GM12874 (cell line): ENCODE results near the gene ZNF26.

Source experiments
- CTCF ChIP-seq: IDR thresholded peaks from 2 replicates; pipeline ENCODE4 v1.5.1; 2011; ENCODE audit warnings: low read depth, mild to moderate bottlenecking, control low read depth, low read length, moderate library complexity; ENCODE audit not compliant: insufficient read depth

Gene ZNF26

GRCh38 chr12:133061954-133062353 lies 75.8 kb downstream of the ZNF26 start:
- TF ChIP-seq CTCF: no peak

- TF ChIP-seq CTCF: no peak
Measured at GRCh38 chr12:133063556-133063955, 77.4 kb downstream of the ZNF26 start.

GRCh38 chr12:133073836-133074235 lies 87.7 kb downstream of the ZNF26 start:
- no peak for TF ChIP-seq CTCF
